ENCODE measurements around the gene SHLD1. TPM values are rescaled to one million over a fixed set of nuclear protein-coding genes. Genes with fewer than 3 reads are reported as not detected.

The SHLD1 gene
- total RNA-seq, 1 experiment from 2014 or later: 6.7 TPM

GRCh38 chr20:5703681-5704101 lies 46.5 kb upstream of the SHLD1 start:
- no peaks in the 10 kb centered on the region for H3K23me2 ChIP-seq (ENCODE audit: insufficient read length, low read depth, low read length, poor library complexity, severe bottlenecking)
- H2BK15ac ChIP-seq (ENCODE audit: low read depth, low read length): no peak overlapping the region
- H3K4me2 ChIP-seq (ENCODE audit: insufficient read depth, insufficient read length, low read length): no peak overlapping the region
- Mint-ChIP-seq H3K27ac (no peak overlapping the region), H3K27me3 (ENCODE audit: low read depth) (peaks cover 3% of the 10 kb centered on the region; the same call in 1 of the 2 replicates), H3K36me3 (ENCODE audit: insufficient read depth in 1 of 3, low read depth in 3 of 3) (peaks cover 1 to 3% (median 2%) of the 10 kb centered on the region in 3 experiments; a peak in 4 of 7 replicates), H3K4me3 (no peak overlapping the region), H3K4me1 (no peaks in the 10 kb centered on the region), H3K9me3 (peaks cover 3 to 8% of the 10 kb centered on the region in 2 experiments; a peak in 4 of 5 replicates)
- no peak overlapping the region for H3K18ac ChIP-seq (ENCODE audit: insufficient read length, low read depth, low read length)
- H2BK5ac ChIP-seq (ENCODE audit: insufficient read length, low read length): no peak overlapping the region
- no peak overlapping the region for H2AFZ ChIP-seq (ENCODE audit: low read length)
- no peaks in the 10 kb centered on the region for H3K79me2 ChIP-seq (ENCODE audit: insufficient read depth, low read length)
- H3K23ac ChIP-seq (ENCODE audit: insufficient read length, low read depth, low read length): no peak overlapping the region
- H3K9ac ChIP-seq (ENCODE audit: extremely low read depth, insufficient read length, low read length): no peak overlapping the region
- no peak overlapping the region for H3K4ac ChIP-seq (ENCODE audit: low read depth, low read length)
- no peaks in the 10 kb centered on the region for H3K9me3 ChIP-seq (ENCODE audit: control insufficient read depth, low read depth, low read length)
- H3T11ph ChIP-seq (ENCODE audit: low read length): no peak overlapping the region
- no peak overlapping the region for H3K56ac ChIP-seq (ENCODE audit: insufficient read length, low read depth, low read length)
- no peak overlapping the region for H2BK120ac ChIP-seq (ENCODE audit: low read depth, low read length, poor library complexity, severe bottlenecking)
- H3K27ac ChIP-seq (ENCODE audit: insufficient read length, low read depth, low read length): no peak overlapping the region
- WGBS (ENCODE audit: extremely low coverage, insufficient read length, low lambda C conversion rate): no CpG with 5 or more reads among the region's 5 CpGs
- H4K8ac ChIP-seq (replicated peaks; ENCODE audit: insufficient read length, low read depth, low read length): no peak overlapping the region
- H3K14ac ChIP-seq (ENCODE audit: insufficient read depth, low read length): no peak overlapping the region
- no peak overlapping the region for H4K91ac ChIP-seq (ENCODE audit: insufficient read length, low read depth, low read length)
- H3K27me3 ChIP-seq (ENCODE audit: insufficient read depth, low read length): no peaks in the 10 kb centered on the region
- no peak overlapping the region for H2BK20ac ChIP-seq (ENCODE audit: low read depth, low read length, poor library complexity, severe bottlenecking)
- no peak for TF ChIP-seq CTCF (conservative IDR thresholded peaks at IDR 0.05)
- H3K4me1 ChIP-seq (ENCODE audit: insufficient read depth, low read length): no peaks in the 10 kb centered on the region
- no peak overlapping the region for H2BK12ac ChIP-seq (ENCODE audit: insufficient read length, low read depth, low read length)
- no peak for DNase-seq
- no peaks in the 10 kb centered on the region for H4K20me1 ChIP-seq (ENCODE audit: control insufficient read depth, insufficient read depth, insufficient read length)
- H4K5ac ChIP-seq (ENCODE audit: insufficient read length, low read depth, low read length): no peak overlapping the region
- no peak overlapping the region for H2AK5ac ChIP-seq (ENCODE audit: insufficient read length, low read length)
- H3K79me1 ChIP-seq (ENCODE audit: insufficient read depth, low read depth, low read length, poor library complexity, severe bottlenecking): no peaks in the 10 kb centered on the region

Data from H9 (cell line).